Stimulated activated CD8-positive, alpha-beta memory T cell treated with anti-CD3 and anti-CD28 coated beads, Interleukin-2, amount 100 ng/mL, for 1 hour (primary cell): ENCODE results near the gene RSU1.

ENCODE experiments used
- DNase-seq, 2 donors: peaks; one replicate each; pipeline ENCODE4 v3.0.0-alpha.2; 2020; ENCODE audit warnings: low read depth in 2 of 2

The RSU1 gene

DNA sequence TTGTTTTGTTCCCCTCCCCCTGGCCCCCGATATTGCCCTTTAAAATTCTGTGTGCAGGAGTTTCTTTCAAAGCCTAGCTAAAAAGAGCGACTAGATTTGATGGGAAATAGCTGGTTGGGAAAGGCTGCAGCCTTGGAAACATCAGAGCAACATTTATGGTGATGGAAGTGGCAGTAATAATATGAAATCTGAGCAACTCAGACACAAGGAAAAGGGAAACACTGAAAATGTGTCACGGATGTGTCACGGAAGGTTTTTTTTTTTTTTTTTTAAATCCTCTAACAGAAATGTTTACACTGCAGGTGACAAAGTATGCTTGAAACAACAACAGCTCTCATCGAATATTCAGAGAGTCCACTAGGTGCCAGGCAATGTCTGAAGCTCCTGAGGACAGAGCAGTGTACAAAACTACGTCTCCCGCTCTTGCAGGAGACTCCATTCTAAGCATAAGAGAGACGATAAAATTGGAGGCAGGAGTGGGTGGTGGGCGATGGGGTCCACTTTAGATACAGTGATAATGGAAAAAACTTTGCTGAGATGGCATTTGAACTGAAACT lies 143.0 kb downstream of the RSU1 start:
- no peak for DNase-seq

DNA sequence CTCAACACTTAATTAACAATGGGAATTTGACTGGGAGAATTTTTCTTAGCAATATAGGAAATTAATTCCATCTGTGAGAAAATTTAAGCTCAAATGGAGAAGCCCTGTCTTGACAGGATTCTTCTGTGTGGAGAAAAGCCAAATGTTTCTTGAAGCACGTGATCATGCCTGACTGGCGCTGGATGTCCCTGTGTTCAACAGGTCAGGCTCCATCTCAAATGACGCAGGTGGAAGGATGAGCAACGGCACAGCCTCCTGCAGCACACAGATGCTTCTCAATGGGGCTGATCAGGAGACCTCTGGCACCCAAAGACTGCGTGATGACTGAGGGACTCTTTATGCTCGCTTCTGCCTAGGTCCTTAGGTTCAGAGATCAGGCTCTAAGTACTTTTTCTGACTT lies 143.8 kb downstream of the RSU1 start:
- DNase-seq: no peak

DNA sequence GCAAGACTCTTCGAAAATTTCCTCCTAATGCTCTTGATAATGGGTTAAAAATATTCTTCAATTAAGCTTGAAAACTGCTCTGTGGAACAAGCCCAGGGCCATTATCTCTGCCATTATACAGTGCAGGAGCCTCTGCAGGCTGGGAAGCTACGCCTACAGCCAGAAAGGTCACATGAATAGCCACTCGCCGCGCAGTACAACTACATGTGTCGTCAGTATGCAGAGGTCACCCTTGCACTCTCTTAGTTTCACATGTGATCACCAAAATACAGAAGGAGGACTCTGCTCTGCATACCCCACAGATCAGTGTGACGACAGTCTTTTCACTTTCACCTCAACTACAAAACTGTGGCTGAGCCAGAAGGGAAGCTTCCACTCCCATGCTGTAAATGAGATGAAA lies 153.8 kb downstream of the RSU1 start:
- DNase-seq: no peak

- DNase-seq: no peak
These were observed 154.3 kb downstream of the RSU1 start for GRCh38 chr10:16662923-16663322.

- no peak for DNase-seq
These were observed 160.3 kb downstream of the RSU1 start for GRCh38 chr10:16656895-16657294.

DNA sequence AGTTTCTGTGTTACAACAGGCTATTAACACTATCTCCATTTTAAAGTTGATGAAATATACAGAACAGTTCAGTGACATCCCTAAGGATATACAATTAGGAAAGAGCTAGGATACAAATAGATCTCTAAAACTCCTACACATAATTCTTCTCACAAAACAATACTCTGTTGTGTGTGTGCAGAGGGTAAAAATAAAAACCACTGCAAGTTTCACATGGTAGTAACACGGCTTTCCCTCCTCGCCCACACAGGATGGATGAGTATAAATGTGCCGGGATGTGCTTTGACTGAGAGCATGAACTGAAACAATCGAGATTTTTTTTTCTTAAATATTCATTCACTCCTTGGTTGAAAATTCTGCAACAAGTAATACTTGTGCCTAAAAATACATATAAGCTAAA lies 164.0 kb downstream of the RSU1 start:
- DNase-seq: no peak

GRCh38 chr10:16652154-16652553 lies 165.1 kb downstream of the RSU1 start:
- no peak for DNase-seq

DNA sequence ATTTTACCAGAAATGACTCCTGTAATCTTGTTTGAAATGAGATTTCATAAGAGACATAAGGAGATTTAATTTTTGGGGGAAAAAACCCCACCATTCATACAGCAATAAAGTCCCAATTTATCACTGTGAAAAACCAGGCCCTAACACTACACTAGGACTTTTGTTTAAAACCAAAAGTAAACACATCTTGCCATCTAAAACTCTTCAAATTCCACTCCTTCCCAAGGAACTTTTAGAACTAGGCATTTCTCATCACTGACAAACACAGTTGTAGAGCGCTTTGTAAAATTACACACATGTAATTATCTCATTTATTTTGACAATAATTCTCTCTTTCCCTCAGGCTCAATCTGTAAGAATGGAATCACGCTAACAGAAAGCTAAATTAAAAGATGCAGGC lies 167.5 kb downstream of the RSU1 start:
- DNase-seq: no peak

DNA sequence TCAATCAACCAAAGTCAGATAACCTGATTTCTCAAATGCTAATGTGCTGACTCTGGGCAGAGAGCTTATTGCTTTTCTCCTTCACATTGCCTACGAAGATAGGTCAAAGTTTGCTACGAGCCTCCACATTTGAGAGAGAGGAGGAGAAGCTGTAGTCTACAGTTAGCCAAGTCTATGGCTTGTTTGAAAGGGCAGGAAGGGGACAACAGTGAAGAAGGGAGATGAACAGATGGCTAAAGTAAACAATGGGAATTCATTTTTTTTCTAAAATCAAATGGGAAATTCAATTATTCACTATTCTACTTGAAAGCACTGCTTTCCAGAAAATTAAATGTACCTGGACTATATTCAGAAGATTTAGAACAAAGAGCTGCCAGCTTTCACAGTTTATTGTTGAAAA lies 168.9 kb downstream of the RSU1 start:
- DNase-seq: no peak

GRCh38 chr10:16646181-16647059 lies 170.8 kb downstream of the RSU1 start:
- DNase-seq: no peak

- DNase-seq: no peak
These were observed 173.1 kb downstream of the RSU1 start for GRCh38 chr10:16644146-16644545.

DNA sequence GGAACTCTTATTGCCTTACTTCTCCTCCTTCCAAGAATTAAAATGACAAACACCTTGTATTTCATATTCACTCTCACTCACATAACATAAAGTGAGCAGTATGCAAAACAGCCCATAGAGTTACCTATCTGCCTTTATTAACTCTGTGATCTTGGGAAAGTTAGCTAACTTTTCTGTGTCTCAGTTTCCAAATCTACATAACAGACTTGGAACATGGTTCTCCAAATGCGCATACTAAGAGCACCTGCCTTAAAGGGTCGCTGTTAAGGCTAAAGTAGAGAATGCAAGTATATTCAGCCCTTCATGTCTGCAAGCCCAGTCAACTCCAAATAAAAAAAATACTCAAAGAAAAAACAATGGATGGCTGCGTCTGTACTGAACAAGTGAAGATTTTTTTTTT lies 173.7 kb downstream of the RSU1 start:
- DNase-seq: no peak

DNA sequence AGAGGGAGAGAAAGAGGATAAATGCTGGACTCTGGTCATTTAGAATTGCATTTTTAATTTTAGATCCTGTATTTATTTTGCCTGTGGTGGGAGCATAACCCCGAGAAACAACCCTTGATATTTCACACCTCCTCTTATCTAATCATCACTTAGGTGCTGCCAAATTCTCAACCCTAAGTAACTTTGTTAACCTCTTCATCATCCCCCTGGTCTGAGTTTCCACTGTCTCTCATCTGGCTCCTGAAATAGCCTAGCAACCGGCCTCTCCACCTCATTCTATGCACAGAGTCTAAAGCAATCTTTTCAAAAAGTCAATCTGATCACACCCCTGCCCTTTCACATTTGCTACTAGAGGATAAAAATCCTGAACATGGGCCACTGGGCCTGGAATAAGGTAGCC lies 177.1 kb downstream of the RSU1 start:
- DNase-seq: no peak

DNA sequence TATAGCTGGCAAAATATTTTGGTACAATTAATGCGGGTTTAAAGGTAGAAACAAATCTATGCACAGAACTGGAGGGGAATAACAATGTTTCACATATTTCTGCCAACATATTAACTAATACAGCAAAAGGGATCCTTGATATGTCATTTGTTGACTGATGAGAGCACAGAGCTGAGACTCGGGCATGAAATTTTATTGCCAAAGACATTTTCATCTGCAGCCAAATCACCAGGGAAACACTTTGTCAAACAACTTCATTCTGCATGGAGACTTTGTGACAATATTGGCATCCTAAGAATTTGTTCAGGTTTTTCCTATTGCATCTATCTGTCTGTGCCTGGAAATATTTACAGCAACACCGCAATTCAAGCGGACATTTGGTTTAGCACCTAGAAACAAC lies 177.8 kb downstream of the RSU1 start:
- DNase-seq: no peak

GRCh38 chr10:16632996-16633395 lies 184.2 kb downstream of the RSU1 start:
- DNase-seq: no peak

- DNase-seq: no peak
These were observed 190.5 kb downstream of the RSU1 start for GRCh38 chr10:16626697-16627096.

DNA sequence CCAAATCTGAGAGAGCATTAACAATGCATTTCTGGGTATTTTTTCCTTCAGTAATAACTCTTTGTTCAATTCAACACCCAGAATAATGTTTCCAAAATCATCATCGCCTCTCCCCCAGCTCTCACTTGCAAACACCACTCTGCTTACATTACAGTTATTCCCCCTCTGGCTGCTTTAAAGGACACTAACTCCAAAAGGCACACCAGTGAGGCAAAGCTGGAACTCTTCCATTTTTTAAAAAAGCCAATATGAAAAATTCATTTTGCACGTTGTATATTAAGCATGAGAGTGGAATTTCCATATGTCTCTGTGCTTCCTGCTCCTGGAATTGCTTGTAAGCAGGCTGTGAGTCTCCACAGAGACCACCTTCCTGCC lies 204.3 kb downstream of the RSU1 start:
- no peak for DNase-seq

GRCh38 chr10:16612115-16612980 lies 204.9 kb downstream of the RSU1 start:
- no peak for DNase-seq

- no peak for DNase-seq
These were observed 206.2 kb downstream of the RSU1 start for GRCh38 chr10:16611037-16611436.

DNA sequence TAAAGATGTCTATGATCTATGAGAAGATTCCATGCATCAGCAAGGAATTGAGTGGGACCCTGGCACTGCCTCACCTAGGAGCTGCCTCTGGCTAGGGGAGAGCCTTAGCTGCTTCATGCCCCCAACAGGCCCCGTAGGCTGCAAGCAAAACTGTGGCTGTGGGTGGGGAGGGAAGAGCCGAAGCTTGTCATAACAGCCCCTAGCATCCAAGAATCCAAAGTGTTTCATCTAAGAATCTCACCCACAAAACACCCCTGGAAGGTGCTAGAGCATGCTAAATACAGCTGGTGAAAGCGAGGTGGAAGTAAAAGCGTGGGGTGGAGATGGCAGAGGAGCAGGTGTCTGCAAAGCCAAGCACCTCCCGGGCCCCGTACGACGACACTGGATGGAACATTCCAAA lies 208.0 kb downstream of the RSU1 start:
- no peak for DNase-seq

- no peak for DNase-seq
These were observed 210.3 kb downstream of the RSU1 start for GRCh38 chr10:16606923-16607322.

GRCh38 chr10:16606421-16606820 lies 210.8 kb downstream of the RSU1 start:
- no peak for DNase-seq

- no peak for DNase-seq
These were observed 213.9 kb downstream of the RSU1 start for GRCh38 chr10:16603308-16603707.
